Neural progenitor cell (in vitro differentiated cells): ENCODE measurements around the gene RPA1.

Experiments
- CTCF ChIP-seq: fragments of 200-600 bp; sonication (generic); IDR thresholded peaks from 2 replicates; pipeline ENCODE4 v1.5.1; 2017; ENCODE audit warnings: antibody characterized with exemption, mild to moderate bottlenecking
- EZH2 ChIP-seq: fragments of 200-600 bp; sonication (generic); IDR thresholded peaks from 2 replicates; pipeline ENCODE4 v1.6.1; 2017; ENCODE audit warnings: antibody characterized with exemption, mild to moderate bottlenecking, moderate library complexity

GRCh38 chr17:1860978-1861377, 31.2 kb downstream of the RPA1 start:
- TF ChIP-seq CTCF (no peak), EZH2 (no peak)
